SK-N-SH (cell line): ENCODE results near the gene FETUB. TPM values are rescaled to one million over a fixed set of nuclear protein-coding genes. Genes with fewer than 3 reads are reported as not detected.

Source experiments
- CTCF ChIA-PET: fragments of 300-600, 350-600 bp; formaldehyde crosslinking; extraction: SDS; loops from one replicate; lab custom pipeline; 2021; lab: Yijun Ruan, JAX
- POLR2A ChIA-PET: fragments of 350-600 bp; sonication (Branson Sonifier 250); formaldehyde crosslinking; extraction: SDS; loops from one replicate; lab custom pipeline; 2020; ENCODE audit warnings: antibody characterized with exemption, inconsistent platforms; lab: Yijun Ruan, JAX
- DNase-seq: peaks from one replicate; pipeline ENCODE4 v3.0.0; 2012
- H2AFZ ChIP-seq: fragments of 200-600 bp; sonication (generic); 2 replicates; pipeline ENCODE4 v1.8.1; 2016; ENCODE audit warnings: antibody characterized with exemption, mild to moderate bottlenecking, low read depth
- H3F3A ChIP-seq: fragments of 200-600 bp; sonication (generic); replicated peaks from 2 replicates; pipeline ENCODE3; 2016; ENCODE audit warnings: antibody characterized with exemption, mild to moderate bottlenecking; ENCODE audit not compliant: insufficient read depth
- H3K27ac ChIP-seq, 2 experiments: fragments of 200-500 bp in 1 of 2; fragments of 200-600 bp in 1 of 2; sonication (Bioruptor generic) in 1 of 2; sonication (generic), shearing (Covaris generic) in 1 of 2; 2 replicates each; pipeline versions ENCODE4 v1.5.1 to v1.6.1; 2014 to 2016; ENCODE audit warnings: low read depth in 2 of 2, inconsistent platforms in 1 of 2, low read length in 1 of 2, mild to moderate bottlenecking in 1 of 2, mixed read lengths in 1 of 2
- H3K27me3 ChIP-seq: fragments of 200-600 bp; sonication (generic), shearing (Covaris generic); 2 replicates; pipeline ENCODE4 v1.6.1; 2016; ENCODE audit warnings: mixed run types; ENCODE audit not compliant: insufficient read depth
- H3K36me3 ChIP-seq, 2 experiments: fragments of 200-500 bp in 1 of 2; fragments of 200-600 bp in 1 of 2; sonication (Bioruptor generic) in 1 of 2; sonication (generic) in 1 of 2; replicated peaks in 1 of 2; 2 replicates each; pipeline versions ENCODE3 to v1.5.1; 2014 to 2016; ENCODE audit warnings: low read length in 1 of 2, mild to moderate bottlenecking in 1 of 2; ENCODE audit not compliant: insufficient read depth in 2 of 2, control insufficient read depth in 1 of 2
- H3K4me1 ChIP-seq, 2 experiments: fragments of 200-500 bp in 1 of 2; fragments of 200-600 bp in 1 of 2; sonication (Bioruptor generic) in 1 of 2; sonication (generic), shearing (Covaris generic) in 1 of 2; 2 replicates each; pipeline versions ENCODE4 v1.5.1 to v1.6.1; 2014 to 2016; ENCODE audit warnings: low read depth in 1 of 2, low read length in 1 of 2, mixed run types in 1 of 2; ENCODE audit not compliant: insufficient read depth in 2 of 2, control insufficient read depth in 1 of 2
- H3K4me2 ChIP-seq: fragments of 200-600 bp; sonication (generic), shearing (Covaris generic); 2 replicates; pipeline ENCODE4 v1.6.1; 2017; ENCODE audit warnings: mixed run types
- H3K4me3 ChIP-seq, 2 experiments: fragments of 200-500 bp in 1 of 2; fragments of 200-600 bp in 1 of 2; sonication (Bioruptor generic) in 1 of 2; sonication (generic), shearing (Covaris generic) in 1 of 2; 2 replicates each; pipeline versions ENCODE4 v1.5.1 to v1.8.1; 2014 to 2016; ENCODE audit warnings: low read depth in 2 of 2, inconsistent platforms in 1 of 2, low read length in 1 of 2, mild to moderate bottlenecking in 1 of 2, mixed read lengths in 1 of 2, moderate library complexity in 1 of 2
- H3K79me2 ChIP-seq: fragments of 200-600 bp; sonication (generic); 2 replicates; pipeline ENCODE4 v1.8.1; 2017; ENCODE audit warnings: mild to moderate bottlenecking; ENCODE audit not compliant: insufficient read depth
- H3K9ac ChIP-seq: fragments of 200-600 bp; sonication (generic); 2 replicates; pipeline ENCODE4 v1.6.1; 2017; ENCODE audit warnings: mixed run types
- H3K9me2 ChIP-seq: fragments of 200-600 bp; sonication (generic); 2 replicates; pipeline ENCODE4 v1.6.1; 2017; ENCODE audit warnings: mixed run types
- H3K9me3 ChIP-seq: fragments of 200-600 bp; sonication (generic); 2 replicates; pipeline ENCODE4 v1.6.1; 2017; ENCODE audit warnings: mixed run types, mild to moderate bottlenecking, moderate library complexity
- H4K20me1 ChIP-seq: fragments of 200-600 bp; sonication (generic); 2 replicates; pipeline ENCODE4 v1.6.1; 2017; ENCODE audit warnings: mild to moderate bottlenecking, mixed run types; ENCODE audit not compliant: insufficient read depth
- CTCF ChIP-seq: fragments of 200-600 bp; sonication (generic); IDR thresholded peaks from 2 replicates; pipeline ENCODE4 v1.6.1; 2017; ENCODE audit warnings: antibody characterized with exemption, mild to moderate bottlenecking, moderate library complexity
- EP300 ChIP-seq, 2 experiments: IDR thresholded peaks; 2 replicates each; pipeline versions ENCODE4 v1.4.0 to v1.6.1; 2012; ENCODE audit warnings: borderline replicate concordance in 1 of 2, low read depth in 1 of 2, low read length in 1 of 2
- EZH2phosphoT487 ChIP-seq: fragments of 200-600 bp; sonication (generic); IDR thresholded peaks from 2 replicates; pipeline ENCODE4 v1.6.1; 2017; ENCODE audit warnings: low read depth, mixed run types, mild to moderate bottlenecking, antibody characterized with exemption, moderate library complexity, borderline replicate concordance
- FOSL2 ChIP-seq: IDR thresholded peaks from 2 replicates; pipeline ENCODE4 v1.4.0; 2012; ENCODE audit warnings: low read depth, mild to moderate bottlenecking, moderate library complexity, borderline replicate concordance
- FOXJ3 ChIP-seq: sonication (generic); formaldehyde crosslinking; IDR thresholded peaks from 2 replicates; pipeline ENCODE4 v1.5.1; 2020; ENCODE audit warnings: mild to moderate bottlenecking, missing genetic modification reagents
- FOXM1 ChIP-seq: IDR thresholded peaks from 2 replicates; pipeline ENCODE4 v1.4.0; 2012; ENCODE audit warnings: low read depth, mild to moderate bottlenecking
- GABPA ChIP-seq: IDR thresholded peaks from 2 replicates; pipeline ENCODE4 v1.4.0; 2012; ENCODE audit warnings: low read depth, mild to moderate bottlenecking
- JUND ChIP-seq: IDR thresholded peaks from 2 replicates; pipeline ENCODE4 v1.4.0; 2012
- MEF2A ChIP-seq: IDR thresholded peaks from 2 replicates; pipeline ENCODE4 v1.4.0; 2012; ENCODE audit warnings: low read depth, borderline replicate concordance
- MXI1 ChIP-seq: IDR thresholded peaks from 2 replicates; pipeline ENCODE4 v1.6.1; 2012; ENCODE audit warnings: mild to moderate bottlenecking, low read depth, low read length, improper control_type of control experiment
- NFIC ChIP-seq: IDR thresholded peaks from 2 replicates; pipeline ENCODE4 v1.4.0; 2012; ENCODE audit warnings: borderline replicate concordance
- PBX3 ChIP-seq: IDR thresholded peaks from 2 replicates; pipeline ENCODE4; 2012
- POLR2AphosphoS5 ChIP-seq: IDR thresholded peaks from 2 replicates; pipeline ENCODE4 v1.6.1; 2012; ENCODE audit warnings: low read depth, low read length
- RAD21 ChIP-seq: IDR thresholded peaks from 2 replicates; pipeline ENCODE4 v1.6.1; 2012; ENCODE audit warnings: mild to moderate bottlenecking, low read length
- RCOR1 ChIP-seq: fragments of 150-350 bp; IDR thresholded peaks from 2 replicates; pipeline ENCODE4 v1.6.1; 2017; ENCODE audit warnings: antibody characterized with exemption, low read length
- RFX5 ChIP-seq: IDR thresholded peaks from 2 replicates; pipeline ENCODE4 v1.6.1; 2012; ENCODE audit warnings: mild to moderate bottlenecking, improper control_type of control experiment, low read length
- RXRA ChIP-seq: IDR thresholded peaks from 2 replicates; pipeline ENCODE4 v1.4.0; 2012; ENCODE audit warnings: low read depth, mild to moderate bottlenecking, borderline replicate concordance
- SMC3 ChIP-seq: IDR thresholded peaks from 2 replicates; pipeline ENCODE4 v1.6.1; 2012; ENCODE audit warnings: low read depth, low read length, improper control_type of control experiment
- TAF1 ChIP-seq: IDR thresholded peaks from 2 replicates; pipeline ENCODE4 v1.6.1; 2012; ENCODE audit warnings: low read depth, mild to moderate bottlenecking, low read length, moderate library complexity, borderline replicate concordance
- TCF12 ChIP-seq: IDR thresholded peaks from 2 replicates; pipeline ENCODE4 v1.4.0; 2012
- TEAD4 ChIP-seq: IDR thresholded peaks from 2 replicates; pipeline ENCODE4 v1.4.0; 2012; ENCODE audit warnings: mild to moderate bottlenecking, borderline replicate concordance; ENCODE audit not compliant: insufficient read depth
- ZBTB33 ChIP-seq: IDR thresholded peaks from 2 replicates; pipeline ENCODE4 v1.4.0; 2012; ENCODE audit warnings: low read depth, borderline replicate concordance
- WGBS: methylation state at CpG from one replicate; pipeline ENCODE4 v1.1.6; 2017; ENCODE audit warnings: low lambda C conversion rate; 5-methylcytosine and 5-hydroxymethylcytosine counted together
- polyA plus RNA-seq, 3 experiments: library from polyadenylated mRNA; depleted of rRNA; stranded (reverse); fragments of >200 nt; gene quantifications; 2 replicates each; pipeline ENCODE4 v1.2.3, GENCODE V29; 2012

Gene FETUB
- polyA plus RNA-seq, 1 of the 3 experiments (the other 2 are of a cell fraction): 0.05 TPM

- CTCF ChIA-PET: no interaction called here
- H3K4me1 ChIP-seq: no peaks in the 10 kb centered on the region
- POLR2A ChIA-PET: no interaction called here
These were observed 42.6 kb downstream of the FETUB start for GRCh38 chr3:186682812-186683211.

GRCh38 chr3:186683979-186684378 is 43.8 kb downstream of the FETUB start:
- POLR2A ChIA-PET: no interaction called here
- DNase-seq: no peak
- TF ChIP-seq PBX3 (no peak), JUND (no peak), TAF1 (no peak), POLR2AphosphoS5 (no peak), GABPA (no peak), TCF12 (no peak), RXRA (no peak), ZBTB33 (no peak), FOXM1 (no peak), EZH2phosphoT487 (no peak), EP300 (IDR thresholded peaks at IDR 0.05; ENCODE audit: borderline replicate concordance in 1 of 2, low read depth in 1 of 2, low read length in 1 of 2) (no peak), TEAD4 (no peak)

More at GRCh38 chr3:186682812-186683211, 42.6 kb downstream of the FETUB start:
- Histone ChIP-seq H3K79me2 (no peaks in the 10 kb centered on the region), H4K20me1 (no peaks in the 10 kb centered on the region), H3K27ac (no peak overlapping the region), H3K4me3 (no peak overlapping the region), H3K9me2 (no peaks in the 10 kb centered on the region), H3K9ac (no peak overlapping the region), H3K4me2 (no peak overlapping the region), H3K9me3 (no peaks in the 10 kb centered on the region), H2AFZ (no peak overlapping the region), H3K27me3 (no peaks in the 10 kb centered on the region; the same call in 1 of the 2 replicates), H3F3A (no peaks in the 10 kb centered on the region), H3K36me3 (no peaks in the 10 kb centered on the region)
- WGBS: 11% methylated on average over 3 of the region's 3 CpGs
- TF ChIP-seq PBX3: no peak
- no peak for TF ChIP-seq MXI1
- no peak for TF ChIP-seq MEF2A
- no peak for TF ChIP-seq CTCF
- TF ChIP-seq RXRA: no peak
- no peak for TF ChIP-seq RAD21
- no peak for TF ChIP-seq SMC3
- no peak for TF ChIP-seq RFX5
- TF ChIP-seq EZH2phosphoT487: no peak
- TF ChIP-seq NFIC: no peak
- no peak for TF ChIP-seq JUND
- TF ChIP-seq RCOR1: no peak
- TF ChIP-seq FOXJ3: no peak
- no peak for TF ChIP-seq EP300 (IDR thresholded peaks at IDR 0.05; ENCODE audit: borderline replicate concordance in 1 of 2, low read depth in 1 of 2, low read length in 1 of 2)
- TF ChIP-seq FOSL2: no peak
- no peak for DNase-seq

More at GRCh38 chr3:186683979-186684378, 43.8 kb downstream of the FETUB start:
- H3K27ac ChIP-seq: no peak overlapping the region
- no peak overlapping the region for H3K4me2 ChIP-seq
- WGBS: 13% methylated on average over 3 of the region's 3 CpGs
- H3K9ac ChIP-seq: no peak overlapping the region
- H3K36me3 ChIP-seq: no peaks in the 10 kb centered on the region
- H2AFZ ChIP-seq: no peak overlapping the region
- CTCF ChIA-PET: no interaction called here
- no peak overlapping the region for H3K4me3 ChIP-seq
- no peaks in the 10 kb centered on the region for H3K79me2 ChIP-seq
- no peaks in the 10 kb centered on the region for H3K4me1 ChIP-seq
- no peaks in the 10 kb centered on the region for H4K20me1 ChIP-seq
- no peaks in the 10 kb centered on the region for H3K9me3 ChIP-seq
- H3K9me2 ChIP-seq: no peaks in the 10 kb centered on the region
- H3K27me3 ChIP-seq: no peaks in the 10 kb centered on the region; the same call in 1 of the 2 replicates
- H3F3A ChIP-seq: no peaks in the 10 kb centered on the region
